Right cardiac atrium (tissue), 5 donors: Measurements from ENCODE around the gene ASCL3. TPM values are rescaled to one million over a fixed set of nuclear protein-coding genes. Genes with fewer than 3 reads are reported as not detected.

ENCODE experiments used
- ATAC-seq, 2 donors: fragments of 200-7000 bp; cut with Tn5 transposase; one replicate each; pipeline versions ENCODE4 v1.8.0 to v1.9.1; 2020; ENCODE audit warnings: moderate library complexity in 2 of 2, mild to moderate bottlenecking in 1 of 2
- DNase-seq, 3 donors: peaks; one replicate each; pipeline ENCODE4 v3.0.0-alpha.2; 2020
- H3K27ac ChIP-seq: one replicate; pipeline ENCODE4 v1.5.1; 2013; ENCODE audit warnings: mild to moderate bottlenecking, low read length, control low read depth, moderate library complexity
- H3K27me3 ChIP-seq: one replicate; pipeline ENCODE4 v1.6.1; 2013; ENCODE audit not compliant: control insufficient read depth, insufficient read depth
- H3K4me1 ChIP-seq: one replicate; pipeline ENCODE4 v1.6.1; 2013; ENCODE audit warnings: low read length; ENCODE audit not compliant: control insufficient read depth, insufficient read depth
- H3K4me3 ChIP-seq: one replicate; pipeline ENCODE4 v1.5.1; 2013; ENCODE audit warnings: low read length, control low read depth
- H3K9me3 ChIP-seq: one replicate; pipeline ENCODE4 v1.6.1; 2013; ENCODE audit warnings: low read length; ENCODE audit not compliant: control insufficient read depth
- WGBS: extraction: QIAGEN DNeasy Blood & Tissue Kit; methylation state at CpG from one replicate; pipeline ENCODE4 v1.1.7; 2013; 5-methylcytosine and 5-hydroxymethylcytosine counted together
- intact Hi-C, 4 donors: fragments of 100-400 bp; cut with DNase I; formaldehyde crosslinking; loops; one replicate each; pipeline versions ENCODE4 v1.11.0 to v1.14.0; 2022 to 2023
- polyA plus RNA-seq: library from polyadenylated mRNA; stranded (reverse); fragments of 200-250 nt; gene quantifications from one replicate; pipeline ENCODE4 v1.2.3, GENCODE V29; 2013
- total RNA-seq, 4 donors: library from RNA; stranded (reverse); fragmentation: NEBNext Ultra II Directional; extraction: Animal tissue kit (Norgen Biotek cat#: 25700); gene quantifications; one replicate each; pipeline ENCODE4 v1.2.1, GENCODE V29; 2021
- donor health status: healthy with polysubstance abuse.
- donor health status: DM: no; HTN: yes; CAD: no.
- donor health status: DM: no; HTN: no; CAD: no.
- donor health status: DM: no; HTN: yes; CAD: no; lungs with severe emphysema.
- donor health status: DM: yes; HTN: yes; CAD: no.

ASCL3 gene
- total and polyA plus RNA-seq, 5 donors = not detected

DNA sequence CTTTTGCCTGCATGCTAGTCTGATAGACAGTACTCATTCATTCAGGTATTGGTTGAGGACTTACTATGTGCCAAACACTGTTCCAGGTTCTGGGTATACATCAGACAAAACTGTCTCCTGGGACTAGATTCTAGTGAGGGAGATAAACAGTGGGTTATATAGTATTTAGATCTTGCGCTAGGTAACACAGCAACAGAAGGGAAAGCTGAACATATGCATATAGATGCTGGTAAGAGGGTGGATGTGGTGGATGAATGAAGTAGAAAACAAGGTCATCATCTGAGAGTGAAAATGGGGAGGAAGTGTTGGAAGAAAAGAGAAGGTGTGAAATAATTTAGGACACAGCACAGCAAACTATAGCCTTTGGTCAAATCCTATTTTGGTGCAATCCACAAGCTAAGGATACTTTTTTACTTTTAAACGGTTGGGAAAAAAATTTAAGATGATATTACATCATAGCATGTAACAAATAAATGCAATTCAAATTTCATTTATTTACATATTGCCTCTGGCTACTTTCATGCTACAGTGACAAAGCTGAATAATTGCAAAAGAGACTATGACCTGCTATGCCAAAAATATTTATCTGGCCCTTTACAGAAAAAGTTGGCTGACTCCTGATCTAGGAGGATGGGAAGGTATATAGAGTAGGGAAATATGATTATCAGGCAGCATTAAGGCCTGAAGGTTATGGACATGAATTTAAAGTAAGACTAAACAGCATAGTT lies 28.5 kb upstream of the ASCL3 start:
- WGBS = 84% methylated on average over 2 of the region's 2 CpGs
- DNase-seq = no peak
- no peaks in the 10 kb centered on the region for H3K27me3 ChIP-seq

DNA sequence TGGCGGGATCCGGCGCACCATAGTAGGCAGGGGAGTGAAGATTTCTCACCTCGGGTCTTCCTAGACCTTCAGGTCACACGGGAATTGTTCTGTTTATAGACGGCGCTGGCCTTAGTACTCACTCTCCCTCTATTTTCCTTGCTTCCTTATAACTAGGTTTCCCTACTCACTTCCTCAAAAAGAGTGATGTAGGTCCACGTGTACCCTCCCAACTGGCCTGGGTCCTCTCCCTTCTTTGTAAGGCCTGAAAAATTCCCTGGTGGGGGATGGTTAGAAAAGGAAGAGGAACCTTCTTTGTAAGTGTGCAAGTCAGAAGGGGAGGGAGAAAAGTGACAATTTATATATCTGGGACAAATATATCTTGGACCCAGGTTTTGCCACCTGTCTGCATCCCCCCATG lies 24.4 kb upstream of the ASCL3 start:
- ATAC-seq = no peak
- no peak overlapping the region for H3K27ac ChIP-seq
- peaks cover 4% of the 10 kb centered on the region for H3K4me1 ChIP-seq
- peak in 1 of 3 donors; percentile 22 for DNase-seq
- H3K27me3 ChIP-seq = no peaks in the 10 kb centered on the region
- no peaks in the 10 kb centered on the region for H3K9me3 ChIP-seq
- intact Hi-C loops = no loop called here
- H3K4me3 ChIP-seq = no peak overlapping the region
- WGBS = 83% methylated on average over 8 of the region's 8 CpGs

More for the DNA sequence above, 28.5 kb upstream of the ASCL3 start:
- no peaks in the 10 kb centered on the region for H3K4me1 ChIP-seq
- no peak overlapping the region for H3K27ac ChIP-seq
- intact Hi-C loops = no loop called here
- H3K9me3 ChIP-seq = no peaks in the 10 kb centered on the region
- no peak for ATAC-seq
- H3K4me3 ChIP-seq = no peak overlapping the region

DNA sequence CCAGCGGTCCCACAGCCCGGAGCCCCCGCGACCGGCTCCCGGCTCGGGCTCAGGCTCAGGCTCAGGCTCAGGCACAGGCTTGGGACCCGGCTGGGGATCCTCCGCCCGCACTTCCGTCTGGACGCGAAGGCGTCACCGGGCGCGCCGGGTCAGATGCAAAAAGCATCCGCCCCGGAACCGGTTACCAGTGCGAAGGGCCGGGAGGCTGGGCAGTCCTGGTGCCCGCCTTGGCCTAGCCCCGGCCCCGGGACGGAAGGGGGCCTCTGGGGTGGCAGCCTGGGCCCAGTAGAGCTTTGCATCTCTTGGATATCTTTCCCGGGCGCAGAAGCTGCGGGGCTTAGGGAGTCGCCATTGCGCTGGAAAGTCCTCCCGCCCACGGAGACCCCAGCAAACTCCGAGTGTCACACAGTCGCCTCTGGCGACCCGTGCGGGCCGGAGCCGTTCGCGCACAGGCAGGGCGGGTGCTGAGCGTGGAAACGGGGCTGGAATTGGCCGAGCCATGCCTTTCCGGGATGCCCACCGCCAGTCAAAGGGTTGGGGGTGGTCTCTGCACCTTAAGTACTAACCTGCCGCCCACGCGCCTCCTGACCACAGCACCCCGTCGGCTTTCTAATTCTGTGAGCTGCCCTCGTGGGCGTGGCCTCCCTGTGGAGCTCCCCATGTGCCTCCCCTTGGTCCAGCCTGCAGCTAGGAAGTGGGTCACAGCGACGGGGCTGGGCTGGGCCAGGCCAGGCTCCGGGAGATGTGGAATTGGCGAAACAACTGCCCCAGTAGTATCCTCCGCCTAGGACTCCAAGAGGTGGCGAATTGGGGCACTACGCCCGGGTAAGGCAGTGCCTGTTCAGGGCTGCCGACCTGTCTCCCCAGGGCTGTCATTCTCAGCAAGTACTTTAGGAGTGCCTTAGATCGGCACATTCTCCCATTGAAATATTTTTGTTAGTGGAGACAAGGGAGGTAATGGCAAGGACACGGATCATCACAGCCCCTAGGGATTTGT lies 21.8 kb upstream of the ASCL3 start, which contains the start of gene TMEM9B:
Gene TMEM9B (minus strand): TSS at position 119 of the 997 bp plus-strand sequence. CDS start 129 bp downstream, outside the sequence.
- DNase-seq (peak; percentile 94 to 97 (median 96)), ATAC-seq (peak; percentile 96 to 97)
- peaks cover 4% of the 10 kb centered on the region for H3K4me1 ChIP-seq
- H3K27ac ChIP-seq = peak within 1 kb of the TSS; percentile 86
- peak within 1 kb of the TSS; percentile 52 for H3K4me3 ChIP-seq
- H3K9me3 ChIP-seq = no peaks in the 10 kb centered on the region
- intact Hi-C loops = loop anchor here in 2 of 4 donors (5.0 kb wide), 2 partner anchors 52 to 277 kb away; partner anchors contain the start of gene AKIP1 (in 1 of the 2)
- WGBS = under 1% methylated on average over 67 of the region's 67 CpGs
- no peaks in the 10 kb centered on the region for H3K27me3 ChIP-seq

DNA sequence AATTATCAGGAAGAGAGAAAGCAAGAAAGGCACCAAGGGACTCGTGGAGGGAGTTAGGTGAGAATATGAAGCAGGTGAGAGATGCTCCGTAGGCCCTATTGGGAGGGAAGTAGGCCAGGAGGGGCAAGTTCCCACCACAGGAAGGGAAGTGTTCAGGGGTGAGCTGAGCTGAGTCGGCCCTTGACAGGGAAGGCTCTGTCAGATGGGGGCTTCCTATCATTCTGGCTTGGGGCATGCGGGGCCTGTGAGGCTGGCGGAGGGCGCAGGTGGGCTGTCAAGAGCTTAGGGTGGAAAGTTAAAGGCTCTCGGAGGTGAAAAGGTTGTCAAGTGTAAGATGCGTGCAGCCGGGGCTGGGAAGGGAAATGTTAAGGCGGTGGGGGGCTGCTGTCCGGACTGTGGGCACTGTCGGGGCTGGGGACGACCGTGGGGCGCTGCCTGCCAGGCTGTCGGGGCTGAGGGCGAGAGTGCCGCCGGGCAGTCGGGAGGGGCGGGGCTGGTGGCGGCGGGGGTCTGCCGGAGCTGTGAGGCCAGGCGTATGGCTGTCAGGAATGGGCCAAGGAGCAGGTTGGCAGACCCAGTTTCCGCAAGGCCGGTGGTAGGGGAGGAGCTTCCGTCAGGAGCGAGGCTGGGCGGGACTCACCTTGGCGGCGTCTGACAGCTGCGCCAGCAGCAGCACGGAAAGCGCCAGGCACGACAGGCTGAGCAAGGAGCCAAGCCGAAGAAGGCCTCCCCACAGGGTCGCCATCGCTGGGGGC lies 20.9 kb upstream of the ASCL3 start:
- peak overlapping the region; percentile 52 for H3K4me3 ChIP-seq
- intact Hi-C loops = loop anchor here in 2 of 4 donors (5.0 kb wide), 2 partner anchors 51 to 276 kb away; partner anchors contain the start of gene AKIP1 (in 1 of the 2)
- peak overlapping the region; percentile 73 for H3K27ac ChIP-seq
- DNase-seq (peak; percentile 81 to 91 (median 90)), ATAC-seq (peak; percentile 79 to 83)
- no peaks in the 10 kb centered on the region for H3K9me3 ChIP-seq
- H3K27me3 ChIP-seq = no peaks in the 10 kb centered on the region
- 3% methylated on average over 39 of the region's 39 CpGs for WGBS
- H3K4me1 ChIP-seq = peaks cover 4% of the 10 kb centered on the region

DNA sequence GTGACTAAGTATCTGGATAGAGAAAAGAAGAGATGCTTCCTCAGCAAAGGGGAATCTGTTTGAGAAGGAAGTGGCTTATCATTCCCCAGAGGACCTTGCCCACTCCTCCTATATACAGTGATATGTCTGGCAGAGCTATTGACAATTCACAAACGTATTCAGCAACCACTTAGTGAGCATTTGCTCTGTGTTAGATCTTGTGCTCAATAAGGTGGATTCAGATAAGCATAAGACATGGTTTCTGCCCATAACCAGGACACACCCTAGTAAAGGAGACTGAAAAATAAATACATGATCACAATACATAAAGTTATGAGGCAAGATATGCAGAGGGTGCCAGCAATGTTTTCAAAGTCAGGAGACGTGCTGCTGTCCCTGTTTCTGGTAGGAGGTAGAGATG lies 20.0 kb upstream of the ASCL3 start:
- H3K4me1 ChIP-seq = peaks cover 4% of the 10 kb centered on the region

DNA sequence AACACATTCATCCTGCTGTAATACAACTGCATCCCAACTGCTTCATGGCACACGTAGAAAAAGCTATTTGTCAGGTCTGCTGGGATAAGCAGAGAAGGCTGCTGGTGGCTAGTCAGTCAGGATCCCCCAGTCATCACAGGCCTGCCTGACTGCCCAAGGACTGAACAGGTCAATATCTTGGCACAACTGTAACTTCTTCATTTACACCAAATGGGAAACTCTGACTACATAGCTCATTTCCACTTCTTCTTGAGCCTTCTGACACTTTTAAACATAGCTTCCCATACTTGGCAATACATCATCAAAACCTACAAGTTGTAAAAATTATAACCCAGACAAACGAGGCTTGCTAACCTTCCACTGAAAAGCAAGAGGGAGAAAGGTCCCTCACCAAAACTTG lies 18.6 kb upstream of the ASCL3 start:
- no peak for DNase-seq
- Histone ChIP-seq H3K4me3 (no peak overlapping the region), H3K27me3 (no peaks in the 10 kb centered on the region), H3K9me3 (no peaks in the 10 kb centered on the region), H3K4me1 (peaks cover 4% of the 10 kb centered on the region), H3K27ac (no peak overlapping the region)
- no peak for ATAC-seq
- intact Hi-C loops = loop anchor here in 2 of 4 donors (5.0 kb wide), 2 partner anchors 49 to 274 kb away; partner anchors contain the start of gene AKIP1 (in 1 of the 2)
- WGBS = 54% methylated on average over 2 of the region's 2 CpGs

More for the DNA sequence above, 20.0 kb upstream of the ASCL3 start:
- Histone ChIP-seq H3K27ac (no peak overlapping the region), H3K27me3 (no peaks in the 10 kb centered on the region), H3K9me3 (no peaks in the 10 kb centered on the region), H3K4me3 (no peak overlapping the region)
- no peak for DNase-seq
- intact Hi-C loops = loop anchor here in 2 of 4 donors (5.0 kb wide), 2 partner anchors 51 to 276 kb away; partner anchors contain the start of gene AKIP1 (in 1 of the 2)
- no peak for ATAC-seq
- WGBS = 24% methylated on average over 2 of the region's 2 CpGs

DNA sequence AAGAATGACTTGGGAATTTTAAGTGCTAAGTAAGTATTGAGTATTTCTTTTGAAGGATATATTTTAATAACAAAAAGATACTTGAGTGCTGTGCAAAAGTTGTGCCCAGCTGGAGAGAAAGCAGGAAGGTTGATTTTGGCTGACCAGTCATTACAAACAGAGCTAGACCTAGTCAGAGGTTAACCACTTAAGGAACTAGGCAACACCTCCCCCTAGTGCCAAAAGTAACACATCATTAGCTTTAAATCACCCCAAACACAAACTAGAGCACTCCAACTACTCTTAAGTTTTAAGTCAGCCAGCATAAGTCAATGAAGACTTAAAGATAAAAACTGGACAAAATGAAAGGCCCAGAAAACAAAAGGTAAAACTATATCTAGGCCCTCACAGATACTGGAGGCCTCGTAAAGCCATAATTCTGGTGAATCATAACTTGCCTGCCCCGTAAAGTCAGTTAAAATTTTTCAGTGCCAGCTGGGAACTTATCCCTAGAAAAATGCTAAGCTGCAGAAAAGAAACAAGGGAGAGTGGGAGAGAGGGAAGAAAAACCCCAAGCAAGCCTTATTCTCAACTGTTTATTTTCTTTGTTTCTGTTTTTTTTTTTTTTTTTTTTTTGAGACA lies 16.8 kb upstream of the ASCL3 start:
- intact Hi-C loops = loop anchor here in 2 of 4 donors (5.0 kb wide), 2 partner anchors 47 to 272 kb away; partner anchors contain the start of gene AKIP1 (in 1 of the 2)
- H3K27ac ChIP-seq = no peak overlapping the region
- peaks cover 4% of the 10 kb centered on the region for H3K4me1 ChIP-seq
- no peak overlapping the region for H3K4me3 ChIP-seq
- no peaks in the 10 kb centered on the region for H3K9me3 ChIP-seq
- no peaks in the 10 kb centered on the region for H3K27me3 ChIP-seq
- peak in 1 of 2 donors; percentile 19 for ATAC-seq
- DNase-seq = no peak
- WGBS = 13% methylated on average over 2 of the region's 2 CpGs

DNA sequence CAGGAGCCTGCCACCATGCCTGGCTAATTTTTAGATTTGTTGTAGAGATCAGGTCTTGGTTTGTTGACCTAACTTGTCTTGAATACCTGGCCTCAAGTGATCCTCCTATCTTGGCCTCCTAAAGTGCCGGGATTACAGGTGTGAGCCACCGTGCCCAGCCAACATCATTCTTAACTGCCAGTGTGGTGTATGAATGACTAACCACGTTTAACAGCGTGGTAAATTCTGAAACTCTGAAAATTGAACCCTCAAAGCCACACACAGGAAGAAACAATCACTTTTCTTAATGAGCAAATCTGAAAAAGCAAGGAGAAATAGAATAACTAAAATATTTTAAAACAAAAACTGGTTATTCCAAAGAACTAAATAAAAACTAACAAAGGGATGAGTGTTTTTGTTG lies 14.0 kb upstream of the ASCL3 start:
- Histone ChIP-seq H3K9me3 (no peaks in the 10 kb centered on the region), H3K27ac (no peak overlapping the region), H3K27me3 (no peaks in the 10 kb centered on the region), H3K4me3 (no peak overlapping the region), H3K4me1 (no peaks in the 10 kb centered on the region)
- DNase-seq (no peak), ATAC-seq (no peak)
- 90% methylated on average over 4 of the region's 4 CpGs for WGBS
- intact Hi-C loops = no loop called here

DNA sequence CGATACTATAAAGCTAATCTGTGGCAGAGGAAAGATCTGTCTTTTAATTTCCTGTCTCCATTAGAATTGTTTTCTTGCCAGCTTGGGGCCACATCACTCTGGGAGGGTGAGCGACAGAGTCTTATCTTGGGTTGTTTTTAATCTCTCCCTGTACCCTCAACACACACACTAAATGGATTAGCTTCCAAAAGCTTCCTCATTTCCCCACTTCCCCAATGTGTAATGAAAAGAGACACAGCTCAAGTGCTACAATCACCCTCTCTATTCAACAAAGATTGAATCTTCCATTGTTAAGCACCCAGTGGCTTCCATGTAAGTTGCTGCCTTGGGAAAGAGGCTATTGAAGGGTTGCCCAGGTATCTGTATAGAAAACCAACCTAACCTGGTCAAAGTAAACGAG lies 6.1 kb upstream of the ASCL3 start:
- H3K4me3 ChIP-seq = no peak overlapping the region
- H3K9me3 ChIP-seq = no peaks in the 10 kb centered on the region
- intact Hi-C loops = no loop called here
- DNase-seq (no peak), ATAC-seq (no peak)
- 46% methylated on average over 3 of the region's 3 CpGs for WGBS
- no peak overlapping the region for H3K27ac ChIP-seq
- H3K4me1 ChIP-seq = no peaks in the 10 kb centered on the region
- H3K27me3 ChIP-seq = no peaks in the 10 kb centered on the region
